ENCODE data around the gene ZNF728.
"Not testable (repeated sequence)": the region's sequence is repeated elsewhere in the genome, so short reads cannot be mapped to it uniquely, and the experiment has no call there.

Gene ZNF728

DNA sequence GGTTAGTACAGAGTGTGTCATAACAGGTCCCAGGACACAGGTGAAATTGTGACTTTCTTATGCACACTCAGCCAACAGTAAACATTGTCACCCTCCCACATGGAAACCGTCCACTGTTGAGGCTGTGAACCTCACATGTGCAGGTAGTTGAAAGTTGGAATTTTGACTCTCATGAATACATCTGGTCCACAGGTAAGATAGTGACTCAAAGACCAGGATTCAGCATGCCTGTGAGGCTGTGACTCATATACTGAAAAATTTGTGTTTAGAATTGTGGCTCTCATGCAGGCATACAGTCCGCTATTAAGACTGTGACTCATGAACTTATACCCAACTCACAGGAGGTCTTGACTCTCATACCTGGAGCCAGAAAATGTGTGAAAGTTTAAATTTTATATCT, 67.8 kb downstream of the ZNF728 start:
- no peak overlapping the region for H3K9ac ChIP-seq (ENCODE audit: low read depth in 1 of 2, low read length in 2 of 2)
- H3K4me1 ChIP-seq (ENCODE audit: control insufficient read depth in 2 of 2, insufficient read depth in 2 of 2, low read length in 2 of 2): no peaks in the 10 kb centered on the region
- no peaks in the 10 kb centered on the region for H3K27me3 ChIP-seq (ENCODE audit: control insufficient read depth in 2 of 2, insufficient read depth in 2 of 2, low read length in 2 of 2)
- no peak overlapping the region for H3K4me3 ChIP-seq (ENCODE audit: low read length in 2 of 2)
- no peaks in the 10 kb centered on the region for H3K36me3 ChIP-seq (ENCODE audit: control insufficient read depth in 2 of 2, insufficient read depth in 2 of 2, low read length in 2 of 2)
- no peak overlapping the region for H3K27ac ChIP-seq (ENCODE audit: low read depth in 2 of 2, low read length in 2 of 2)
- H3K9me3 ChIP-seq (ENCODE audit: control insufficient read depth in 2 of 2, low read length in 2 of 2): peaks cover 0 to 7% of the 10 kb centered on the region in 2 donors

DNA sequence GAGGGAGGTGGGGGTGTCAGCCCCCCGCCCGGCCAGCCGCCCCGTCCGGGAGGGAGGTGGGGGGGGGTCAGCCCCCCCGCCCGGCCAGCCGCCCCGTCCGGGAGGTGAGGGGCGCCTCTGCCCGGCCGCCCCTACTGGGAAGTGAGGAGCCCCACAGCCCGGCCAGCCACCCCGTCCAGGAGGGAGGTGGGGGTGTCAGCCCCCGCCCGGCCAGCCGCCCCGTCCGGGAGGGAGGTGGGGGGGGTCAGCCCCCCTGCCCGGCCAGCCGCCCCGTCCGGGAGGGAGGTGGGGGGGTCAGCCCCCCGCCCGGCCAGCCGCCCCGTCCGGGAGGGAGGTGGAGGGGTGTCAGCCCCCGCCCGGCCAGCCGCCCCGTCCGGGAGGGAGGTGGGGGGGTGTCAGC, 75.4 kb downstream of the ZNF728 start:
- H3K4me3 ChIP-seq (ENCODE audit: low read length in 2 of 2); H3K4me1 ChIP-seq (ENCODE audit: control insufficient read depth in 2 of 2, insufficient read depth in 2 of 2, low read length in 2 of 2); H3K27ac ChIP-seq (ENCODE audit: low read depth in 2 of 2, low read length in 2 of 2); H3K36me3 ChIP-seq (ENCODE audit: control insufficient read depth in 2 of 2, insufficient read depth in 2 of 2, low read length in 2 of 2); H3K9me3 ChIP-seq (ENCODE audit: control insufficient read depth in 2 of 2, low read length in 2 of 2); H3K9ac ChIP-seq (ENCODE audit: low read depth in 1 of 2, low read length in 2 of 2); H3K27me3 ChIP-seq (ENCODE audit: control insufficient read depth in 2 of 2, insufficient read depth in 2 of 2, low read length in 2 of 2): not testable (repeated sequence)

DNA sequence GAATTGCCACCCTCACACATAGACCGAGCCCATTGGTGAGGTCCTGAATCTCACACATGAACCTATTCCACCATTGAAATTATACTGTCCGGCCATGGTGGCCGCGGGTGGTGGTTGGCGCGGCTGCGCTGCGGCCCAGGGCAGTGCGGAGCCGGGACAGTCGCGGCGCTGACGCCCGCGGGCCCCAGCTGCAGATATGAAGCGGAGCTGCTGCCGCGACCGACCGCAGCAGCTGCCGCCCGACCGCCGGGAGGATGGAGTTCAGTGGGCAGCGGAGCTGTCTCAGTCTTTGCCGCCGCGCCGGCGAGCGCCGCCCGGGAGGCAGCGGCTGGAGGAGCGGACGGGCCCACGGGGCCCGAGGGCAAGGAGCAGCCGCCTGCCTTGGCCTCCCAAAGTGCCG, 77.8 kb downstream of the ZNF728 start:
- not testable (repeated sequence) for H3K27me3 ChIP-seq (ENCODE audit: control insufficient read depth in 2 of 2, insufficient read depth in 2 of 2, low read length in 2 of 2); H3K36me3 ChIP-seq (ENCODE audit: control insufficient read depth in 2 of 2, insufficient read depth in 2 of 2, low read length in 2 of 2); H3K27ac ChIP-seq (ENCODE audit: low read depth in 2 of 2, low read length in 2 of 2); H3K4me1 ChIP-seq (ENCODE audit: control insufficient read depth in 2 of 2, insufficient read depth in 2 of 2, low read length in 2 of 2); H3K9me3 ChIP-seq (ENCODE audit: control insufficient read depth in 2 of 2, low read length in 2 of 2); H3K9ac ChIP-seq (ENCODE audit: low read depth in 1 of 2, low read length in 2 of 2); H3K4me3 ChIP-seq (ENCODE audit: low read length in 2 of 2)

Data from mucosa of rectum (tissue), 2 donors.